Fibroblast of pulmonary artery (primary cell): Measurements from ENCODE around the gene KDM4C.
A peak's percentile ranks its signal among the peaks of the same experiment; 100 is the strongest.
"Not testable (repeated sequence)": the region's sequence is repeated elsewhere in the genome, so short reads cannot be mapped to it uniquely, and the experiment has no call there.

Source experiments
- DNase-seq: peaks from one replicate; pipeline ENCODE4 v3.0.0-alpha.2; 2010; ENCODE audit warnings: low read depth
- H3K4me3 ChIP-seq: replicated peaks from 2 replicates; pipeline ENCODE4 v1.5.1; 2011; ENCODE audit warnings: low read depth, mild to moderate bottlenecking, control low read depth, low read length, moderate library complexity
- TF ChIP-seq, protein P1 (sequence below): IDR thresholded peaks from 2 replicates; pipeline ENCODE4 v1.5.1; 2011; ENCODE audit warnings: mild to moderate bottlenecking, control low read depth, low read length, inconsistent platforms; ENCODE audit errors: missing control alignments

The KDM4C gene

DNA sequence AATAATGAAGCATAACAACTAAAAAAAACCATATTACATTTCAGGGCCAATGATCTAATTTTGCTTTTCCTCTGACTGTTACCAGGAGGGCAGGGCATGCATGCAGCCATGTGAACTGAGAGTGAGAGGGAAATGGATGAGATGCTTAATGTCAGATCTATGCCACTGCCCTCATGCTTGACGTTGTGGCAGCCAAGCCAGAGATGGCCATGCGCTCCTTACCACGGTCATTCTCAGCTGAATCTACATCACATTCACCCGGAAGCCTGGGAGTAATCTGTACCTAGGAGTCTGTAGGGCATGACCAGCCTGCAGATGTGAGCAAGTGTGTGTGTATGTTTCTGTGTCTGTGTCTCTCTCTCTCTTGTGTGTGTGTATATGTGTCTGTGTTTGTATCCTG lies 183.7 kb downstream of the KDM4C start:
- no peak overlapping the region for H3K4me3 ChIP-seq
- DNase-seq = no peak
- TF ChIP-seq, protein P1, sequence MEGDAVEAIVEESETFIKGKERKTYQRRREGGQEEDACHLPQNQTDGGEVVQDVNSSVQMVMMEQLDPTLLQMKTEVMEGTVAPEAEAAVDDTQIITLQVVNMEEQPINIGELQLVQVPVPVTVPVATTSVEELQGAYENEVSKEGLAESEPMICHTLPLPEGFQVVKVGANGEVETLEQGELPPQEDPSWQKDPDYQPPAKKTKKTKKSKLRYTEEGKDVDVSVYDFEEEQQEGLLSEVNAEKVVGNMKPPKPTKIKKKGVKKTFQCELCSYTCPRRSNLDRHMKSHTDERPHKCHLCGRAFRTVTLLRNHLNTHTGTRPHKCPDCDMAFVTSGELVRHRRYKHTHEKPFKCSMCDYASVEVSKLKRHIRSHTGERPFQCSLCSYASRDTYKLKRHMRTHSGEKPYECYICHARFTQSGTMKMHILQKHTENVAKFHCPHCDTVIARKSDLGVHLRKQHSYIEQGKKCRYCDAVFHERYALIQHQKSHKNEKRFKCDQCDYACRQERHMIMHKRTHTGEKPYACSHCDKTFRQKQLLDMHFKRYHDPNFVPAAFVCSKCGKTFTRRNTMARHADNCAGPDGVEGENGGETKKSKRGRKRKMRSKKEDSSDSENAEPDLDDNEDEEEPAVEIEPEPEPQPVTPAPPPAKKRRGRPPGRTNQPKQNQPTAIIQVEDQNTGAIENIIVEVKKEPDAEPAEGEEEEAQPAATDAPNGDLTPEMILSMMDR = no peak

DNA sequence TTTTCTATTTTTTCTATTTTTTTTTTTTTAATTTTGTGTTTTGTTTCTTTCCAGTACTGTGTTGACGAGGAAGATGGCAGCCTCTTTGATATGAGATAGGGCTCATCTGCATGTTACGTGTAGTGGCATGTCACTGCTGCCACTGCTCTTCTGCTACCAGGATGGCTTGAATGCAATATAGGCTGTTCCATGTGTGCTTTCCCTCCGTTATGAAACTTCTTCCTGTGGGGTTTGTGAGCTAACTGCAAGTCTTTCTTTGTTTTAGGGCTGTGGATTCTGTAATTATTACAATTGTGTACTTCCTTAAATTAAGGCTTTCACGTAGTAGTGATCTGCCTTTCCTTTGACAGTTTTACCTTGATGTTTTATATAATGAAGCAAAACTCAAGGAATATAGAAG lies 184.6 kb downstream of the KDM4C start:
- TF ChIP-seq, protein P1 = no peak
- DNase-seq = no peak
- no peak overlapping the region for H3K4me3 ChIP-seq

DNA sequence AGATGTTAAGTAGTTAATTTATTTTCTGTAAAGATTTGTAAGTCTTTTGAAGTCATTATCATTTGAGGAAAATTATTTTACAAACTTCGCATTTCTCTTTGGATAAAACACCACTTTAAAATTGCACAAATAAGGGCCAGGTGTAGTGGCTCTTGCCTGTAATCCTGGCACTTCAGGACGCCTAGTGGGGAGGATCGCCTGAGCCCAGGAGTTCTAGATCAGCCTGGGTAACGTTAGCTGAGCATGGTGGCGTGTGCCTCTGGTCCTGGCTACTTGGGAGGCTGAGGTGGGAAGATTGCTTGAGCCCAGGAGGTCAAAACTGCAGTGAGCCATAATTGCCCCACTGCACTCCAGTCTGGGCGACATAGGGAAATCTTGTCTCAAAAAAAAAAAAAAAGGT lies 185.5 kb downstream of the KDM4C start:
- TF ChIP-seq, protein P1 = no peak
- H3K4me3 ChIP-seq = no peak overlapping the region
- no peak for DNase-seq

DNA sequence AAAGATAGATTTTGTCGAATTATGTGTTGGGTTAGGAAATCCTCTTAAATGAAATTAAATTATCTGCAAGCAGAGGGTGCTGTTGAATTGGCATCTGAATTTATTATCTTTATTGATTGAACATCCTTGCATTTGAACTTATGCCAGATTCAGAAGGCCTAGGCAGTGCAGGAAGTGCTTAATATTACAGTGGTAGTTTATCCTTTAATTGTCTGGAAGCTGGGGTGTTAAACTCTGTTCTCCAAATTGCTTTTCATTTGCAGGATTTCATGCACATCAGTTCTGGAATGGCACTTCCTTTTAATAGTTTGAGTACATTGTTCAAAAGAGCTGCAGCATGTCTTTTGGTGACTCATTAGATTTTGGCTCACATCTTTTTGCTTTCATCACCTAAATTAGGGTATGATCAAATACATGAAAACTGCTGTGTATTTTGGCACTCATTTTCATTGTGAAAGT lies 186.3 kb downstream of the KDM4C start:
- DNase-seq = peak; percentile 86
- TF ChIP-seq, protein P1 = peak; percentile 10
- no peak overlapping the region for H3K4me3 ChIP-seq

DNA sequence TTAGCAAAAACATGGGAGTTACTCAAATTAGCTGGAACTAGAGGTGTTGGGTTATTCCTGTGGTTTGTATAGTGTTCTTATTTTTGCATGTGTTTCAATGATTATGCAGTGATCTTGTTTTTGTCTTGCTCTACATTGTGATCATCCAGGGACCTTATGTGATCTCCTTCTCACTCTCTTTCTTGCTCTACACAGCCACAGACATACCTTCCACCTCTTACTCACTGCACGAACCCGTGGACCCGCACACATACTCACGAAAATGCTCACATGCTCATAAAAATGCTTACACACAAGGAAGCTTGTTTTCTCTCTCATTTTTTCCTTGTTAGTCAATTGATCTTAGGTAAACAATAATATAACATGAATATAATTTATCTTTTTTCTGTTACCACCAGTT lies 187.1 kb downstream of the KDM4C start:
- H3K4me3 ChIP-seq = no peak overlapping the region
- no peak for DNase-seq
- TF ChIP-seq, protein P1 = no peak

DNA sequence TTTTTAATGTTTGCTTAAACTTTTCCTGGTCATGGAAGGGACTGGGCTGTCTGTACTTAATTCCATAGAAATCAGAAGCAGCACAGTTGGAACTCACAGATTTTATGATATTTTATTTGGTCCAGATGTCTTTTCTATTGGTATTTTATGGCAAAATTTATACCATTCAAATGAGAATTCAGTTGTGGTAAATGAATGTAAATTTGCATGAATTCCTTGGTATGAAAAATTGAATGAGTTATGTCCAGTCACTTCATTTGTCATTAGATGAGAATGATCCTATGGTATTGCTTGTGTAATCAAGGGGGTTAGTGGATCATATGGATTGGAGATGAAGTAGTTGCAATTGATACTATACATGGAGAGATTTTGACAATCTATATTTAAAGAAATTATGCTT lies 188.0 kb downstream of the KDM4C start:
- TF ChIP-seq, protein P1 = no peak
- no peak for DNase-seq
- no peak overlapping the region for H3K4me3 ChIP-seq

DNA sequence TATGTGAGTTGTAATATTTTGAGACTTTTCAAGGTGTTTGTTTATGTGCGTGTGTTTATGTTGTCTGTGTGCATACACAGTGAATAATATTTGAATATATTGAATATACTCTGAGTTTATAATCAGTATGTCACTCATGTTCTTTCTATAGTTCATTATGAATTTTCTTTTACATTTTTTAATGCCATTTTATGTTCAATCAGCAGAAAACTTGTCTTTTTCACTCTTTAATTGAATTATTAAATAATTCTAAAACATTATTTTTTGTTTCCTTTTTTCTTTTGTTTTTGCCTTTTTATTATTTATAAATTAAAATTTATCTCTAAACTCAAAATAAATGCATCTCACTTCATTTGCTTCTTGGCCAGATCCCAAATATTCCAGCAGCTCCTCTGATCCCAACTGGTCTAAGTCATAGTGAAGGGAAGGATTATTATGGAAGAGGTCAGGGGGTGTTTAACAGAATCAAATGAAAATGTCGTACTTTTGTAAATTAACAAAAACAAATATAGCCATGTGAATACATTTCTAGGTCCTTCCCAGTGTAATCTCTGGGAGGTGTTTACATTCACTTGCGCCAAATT lies 188.9 kb downstream of the KDM4C start:
- TF ChIP-seq, protein P1 = no peak
- DNase-seq = no peak
- no peak overlapping the region for H3K4me3 ChIP-seq

DNA sequence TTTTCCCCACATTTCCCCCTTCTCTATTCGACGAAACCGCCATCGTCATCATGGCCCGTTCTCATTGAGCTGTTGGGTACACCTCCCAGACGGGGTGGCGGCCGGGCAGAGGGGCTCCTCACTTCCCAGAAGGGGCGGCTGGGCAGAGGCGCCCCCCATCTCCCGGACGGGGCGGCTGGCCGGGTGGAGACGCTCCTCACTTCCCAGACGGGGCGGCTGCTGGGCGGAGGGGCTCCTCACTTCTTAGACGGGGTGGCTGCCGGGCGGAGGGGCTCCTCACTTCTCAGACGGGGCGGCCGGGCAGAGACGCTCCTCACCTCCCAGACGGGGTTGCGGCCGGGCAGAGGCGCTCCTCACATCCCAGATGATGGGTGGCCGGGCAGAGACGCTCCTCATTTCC lies 191.1 kb downstream of the KDM4C start:
- not testable (repeated sequence) for DNase-seq, H3K4me3 ChIP-seq
